Endothelial cell of umbilical vein (primary cell): ENCODE results near the gene TTC9.

Source experiments
- JUN ChIP-seq: IDR thresholded peaks from 2 replicates; pipeline ENCODE4 v1.6.1; 2011; ENCODE audit warnings: borderline replicate concordance, low read depth; ENCODE audit not compliant: insufficient read length, insufficient read depth
- POLR2AphosphoS5 ChIP-seq: IDR thresholded peaks from 2 replicates; pipeline ENCODE4 v1.6.1; 2012; ENCODE audit warnings: low read depth, mild to moderate bottlenecking, control low read depth, low read length, moderate library complexity; ENCODE audit not compliant: insufficient read depth
- TF ChIP-seq, protein P1 (sequence below), 2 donors: IDR thresholded peaks; 1 replicate in 1 of 2; 2 replicates in 1 of 2; pipeline ENCODE4 v1.5.1; 2011; ENCODE audit warnings: low read length in 2 of 2, mild to moderate bottlenecking in 2 of 2, moderate library complexity in 2 of 2, control low read depth in 1 of 2, inconsistent platforms in 1 of 2, low read depth in 1 of 2; ENCODE audit not compliant: insufficient read depth in 1 of 2; ENCODE audit errors: extremely low read depth in 1 of 2

DNA sequence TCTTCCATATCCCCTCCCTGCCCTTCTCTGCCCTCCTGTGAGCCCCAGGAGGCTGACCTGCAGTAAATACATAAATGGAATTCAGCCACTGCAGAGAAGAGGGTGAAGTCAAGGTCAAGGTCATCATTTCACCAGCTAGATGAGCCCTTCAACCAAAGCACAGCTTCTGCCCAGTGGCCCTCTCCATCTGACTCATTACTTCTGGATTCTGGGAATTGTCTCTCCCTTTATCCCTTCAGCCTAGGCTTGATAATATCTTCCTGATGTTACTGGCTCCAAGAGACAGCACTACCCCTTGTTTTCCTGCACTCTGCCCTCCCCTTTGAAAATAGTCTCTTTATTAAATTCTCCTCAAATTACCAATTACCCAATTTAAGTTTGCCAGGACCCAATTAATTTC is 64.5 kb downstream of the TTC9 start:
- TF ChIP-seq, protein P1, sequence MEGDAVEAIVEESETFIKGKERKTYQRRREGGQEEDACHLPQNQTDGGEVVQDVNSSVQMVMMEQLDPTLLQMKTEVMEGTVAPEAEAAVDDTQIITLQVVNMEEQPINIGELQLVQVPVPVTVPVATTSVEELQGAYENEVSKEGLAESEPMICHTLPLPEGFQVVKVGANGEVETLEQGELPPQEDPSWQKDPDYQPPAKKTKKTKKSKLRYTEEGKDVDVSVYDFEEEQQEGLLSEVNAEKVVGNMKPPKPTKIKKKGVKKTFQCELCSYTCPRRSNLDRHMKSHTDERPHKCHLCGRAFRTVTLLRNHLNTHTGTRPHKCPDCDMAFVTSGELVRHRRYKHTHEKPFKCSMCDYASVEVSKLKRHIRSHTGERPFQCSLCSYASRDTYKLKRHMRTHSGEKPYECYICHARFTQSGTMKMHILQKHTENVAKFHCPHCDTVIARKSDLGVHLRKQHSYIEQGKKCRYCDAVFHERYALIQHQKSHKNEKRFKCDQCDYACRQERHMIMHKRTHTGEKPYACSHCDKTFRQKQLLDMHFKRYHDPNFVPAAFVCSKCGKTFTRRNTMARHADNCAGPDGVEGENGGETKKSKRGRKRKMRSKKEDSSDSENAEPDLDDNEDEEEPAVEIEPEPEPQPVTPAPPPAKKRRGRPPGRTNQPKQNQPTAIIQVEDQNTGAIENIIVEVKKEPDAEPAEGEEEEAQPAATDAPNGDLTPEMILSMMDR (IDR thresholded peaks at IDR 0.05; ENCODE audit: extremely low read depth in 1 of 2, insufficient read depth in 1 of 2, low read depth in 1 of 2, low read length in 2 of 2), result no peak
- TF ChIP-seq JUN (no peak), POLR2AphosphoS5 (no peak)
